Non-pigmented ciliary epithelial cell (primary cell): ENCODE data around the gene CEACAM6.
"Not testable (repeated sequence)": the region's sequence is repeated elsewhere in the genome, so short reads cannot be mapped to it uniquely, and the experiment has no call there.

Experiments used
- DNase-seq: peaks from one replicate; pipeline ENCODE4 v3.0.0-alpha.2; 2010; ENCODE audit warnings: low read depth

CEACAM6 gene

GRCh38 chr19:41755328-41755913, at the start of gene CEACAM6:
TSS of gene CEACAM6 (plus strand) at chr19:41755530. CDS start at chr19:41755639, 109 bp downstream.
- DNase-seq = no peak

- DNase-seq = no peak
These were observed 48.4 kb upstream of the CEACAM6 start for GRCh38 chr19:41706741-41707501.

GRCh38 chr19:41707502-41707812, 47.9 kb upstream of the CEACAM6 start:
- DNase-seq = no peak

- no peak for DNase-seq
These were observed 47.4 kb upstream of the CEACAM6 start for GRCh38 chr19:41707871-41708371.

GRCh38 chr19:41708481-41708880, 46.8 kb upstream of the CEACAM6 start, which contains the start of gene CEACAM5:
TSS of gene CEACAM5 (plus strand) at chr19:41708626. CDS start at chr19:41708732, 106 bp downstream.
- DNase-seq = no peak

- not testable (repeated sequence) for DNase-seq
These were observed 45.8 kb upstream of the CEACAM6 start for GRCh38 chr19:41709516-41709915.

GRCh38 chr19:41709951-41710645, 45.2 kb upstream of the CEACAM6 start:
- no peak for DNase-seq

GRCh38 chr19:41711376-41712261, 43.7 kb upstream of the CEACAM6 start:
- DNase-seq = no peak

- DNase-seq = no peak
These were observed 40.7 kb upstream of the CEACAM6 start for GRCh38 chr19:41714598-41714997.

GRCh38 chr19:41718761-41719160, 36.6 kb upstream of the CEACAM6 start:
- no peak for DNase-seq

- no peak for DNase-seq
These were observed 35.2 kb upstream of the CEACAM6 start for GRCh38 chr19:41720103-41720502.

GRCh38 chr19:41726493-41726892, 28.8 kb upstream of the CEACAM6 start:
- no peak for DNase-seq

GRCh38 chr19:41734156-41734555, 21.2 kb upstream of the CEACAM6 start:
- no peak for DNase-seq

- no peak for DNase-seq
These were observed 20.7 kb upstream of the CEACAM6 start for GRCh38 chr19:41734585-41734984.

- DNase-seq = no peak
These were observed 20.2 kb upstream of the CEACAM6 start for GRCh38 chr19:41735071-41735600.

GRCh38 chr19:41739361-41739760, 16.0 kb upstream of the CEACAM6 start:
- DNase-seq = no peak

- no peak for DNase-seq
These were observed 14.7 kb upstream of the CEACAM6 start for GRCh38 chr19:41740415-41741243.

- no peak for DNase-seq
These were observed 14.1 kb upstream of the CEACAM6 start for GRCh38 chr19:41741244-41741554.

- no peak for DNase-seq
These were observed 10.5 kb upstream of the CEACAM6 start for GRCh38 chr19:41744850-41745249.

- no peak for DNase-seq
These were observed 9.6 kb upstream of the CEACAM6 start for GRCh38 chr19:41745756-41746155.
